Neural cell (in vitro differentiated cells): ENCODE results near the gene MICB. TPM values are rescaled to one million over a fixed set of nuclear protein-coding genes. Genes with fewer than 3 reads are reported as not detected.
A peak's percentile ranks its signal among the peaks of the same experiment; 100 is the strongest.
"Not testable (repeated sequence)": the region's sequence is repeated elsewhere in the genome, so short reads cannot be mapped to it uniquely, and the experiment has no call there.

Experiments
- H2AFZ ChIP-seq: fragments of 200-600, 300-800 bp; sonication (generic), shearing (Covaris generic); 2 replicates; pipeline ENCODE4 v1.6.0; 2014; ENCODE audit warnings: low read depth, mild to moderate bottlenecking, antibody characterized with exemption, low read length, moderate library complexity
- H3F3A ChIP-seq: fragments of 200-600 bp; shearing (Covaris generic); 2 replicates; pipeline ENCODE4 v1.6.1; 2016; ENCODE audit warnings: mild to moderate bottlenecking, moderate library complexity, mixed read lengths, antibody characterized with exemption, low read length; ENCODE audit not compliant: insufficient read depth, poor library complexity, severe bottlenecking
- H3K27ac ChIP-seq: fragments of 200-600, 300-800 bp; sonication (generic), shearing (Covaris generic); 2 replicates; pipeline ENCODE4 v1.5.1; 2014; ENCODE audit warnings: mild to moderate bottlenecking, low read length, moderate library complexity
- H3K27me3 ChIP-seq: fragments of 300-800, 200-600 bp; sonication (generic), shearing (Covaris generic); 2 replicates; pipeline ENCODE4 v1.6.0; 2014; ENCODE audit warnings: mild to moderate bottlenecking, low read depth, low read length, moderate library complexity; ENCODE audit not compliant: insufficient read depth
- H3K36me3 ChIP-seq: fragments of 300-800, 200-600 bp; sonication (generic), shearing (Covaris generic); 2 replicates; pipeline ENCODE4 v1.5.1; 2014; ENCODE audit warnings: mild to moderate bottlenecking, antibody characterized with exemption, low read length, moderate library complexity; ENCODE audit not compliant: insufficient read depth
- H3K4me2 ChIP-seq: fragments of 300-800, 200-600 bp; sonication (generic), shearing (Covaris generic); 2 replicates; pipeline ENCODE4 v1.6.0; 2014; ENCODE audit warnings: mild to moderate bottlenecking, low read length
- H3K4me3 ChIP-seq: fragments of 300-800, 200-600 bp; sonication (generic), shearing (Covaris generic); 2 replicates; pipeline ENCODE4 v1.5.1; 2014; ENCODE audit warnings: mild to moderate bottlenecking, low read length, moderate library complexity
- H3K79me2 ChIP-seq: fragments of 200-600 bp; shearing (Covaris generic); replicated peaks from 2 replicates; pipeline ENCODE4 v1.6.0; 2014; ENCODE audit warnings: mild to moderate bottlenecking, low read length, moderate library complexity; ENCODE audit not compliant: insufficient read depth
- H3K9ac ChIP-seq: fragments of 300-800, 200-600 bp; sonication (generic), shearing (Covaris generic); 2 replicates; pipeline ENCODE4 v1.6.1; 2016; ENCODE audit warnings: mild to moderate bottlenecking, low read length, mixed read lengths
- H3K9me2 ChIP-seq: fragments of 200-600 bp; shearing (Covaris generic); 2 replicates; pipeline ENCODE4 v1.6.1; 2016; ENCODE audit warnings: mild to moderate bottlenecking, low read length, mixed read lengths; ENCODE audit not compliant: insufficient read depth
- H3K9me3 ChIP-seq: fragments of 200-600, 300-800 bp; sonication (generic), shearing (Covaris generic); 2 replicates; pipeline ENCODE4 v1.6.1; 2016; ENCODE audit warnings: mild to moderate bottlenecking, mixed run types, low read length, moderate library complexity, mixed read lengths
- H4K20me1 ChIP-seq: fragments of 200-600 bp; shearing (Covaris generic); 2 replicates; pipeline ENCODE4 v1.6.1; 2016; ENCODE audit warnings: mild to moderate bottlenecking, mixed run types; ENCODE audit not compliant: insufficient read depth
- CTCF ChIP-seq: fragments of 450-650 bp; IDR thresholded peaks from 2 replicates; pipeline ENCODE4 v1.5.1; 2014; ENCODE audit warnings: antibody characterized with exemption, mild to moderate bottlenecking, moderate library complexity; ENCODE audit not compliant: poor library complexity, severe bottlenecking
- EP300 ChIP-seq: fragments of 450-650 bp; conservative IDR thresholded peaks from 2 replicates; pipeline ENCODE4 v1.6.1; 2014; ENCODE audit warnings: antibody characterized with exemption, mild to moderate bottlenecking, moderate library complexity; ENCODE audit not compliant: poor library complexity, severe bottlenecking
- EZH2 ChIP-seq: fragments of 200-600, 300-800 bp; shearing (Covaris generic), sonication (generic); IDR thresholded peaks from 2 replicates; pipeline ENCODE4 v1.6.1; 2014; ENCODE audit warnings: antibody characterized with exemption, low read length, borderline replicate concordance, mild to moderate bottlenecking; ENCODE audit not compliant: insufficient read depth, poor library complexity, severe bottlenecking
- MXI1 ChIP-seq: fragments of 450-650 bp; conservative IDR thresholded peaks from 2 replicates; pipeline ENCODE4 v1.6.1; 2014; ENCODE audit warnings: antibody characterized with exemption, mild to moderate bottlenecking; ENCODE audit not compliant: poor library complexity, severe bottlenecking
- POLR2AphosphoS5 ChIP-seq: IDR thresholded peaks from 2 replicates; pipeline ENCODE4 v1.6.1; 2012
- RAD21 ChIP-seq: fragments of 450-650 bp; conservative IDR thresholded peaks from 2 replicates; pipeline ENCODE4 v1.6.1; 2014; ENCODE audit warnings: antibody characterized with exemption, mild to moderate bottlenecking, moderate library complexity
- SMC3 ChIP-seq: fragments of 450-650 bp; conservative IDR thresholded peaks from 2 replicates; pipeline ENCODE4 v1.6.1; 2014; ENCODE audit warnings: antibody characterized with exemption, mild to moderate bottlenecking, moderate library complexity; ENCODE audit not compliant: poor library complexity
- TAF1 ChIP-seq: IDR thresholded peaks from 2 replicates; pipeline ENCODE4 v1.6.1; 2012; ENCODE audit warnings: low read depth
- polyA plus RNA-seq: library from polyadenylated mRNA; depleted of rRNA; stranded (reverse); fragments of >200 nt; gene quantifications from 2 replicates; pipeline ENCODE4 v1.2.3, GENCODE V29; 2014
- TF ChIP-seq, protein P1 (sequence below): IDR thresholded peaks from 2 replicates; pipeline ENCODE4 v1.6.1; 2012; ENCODE audit warnings: borderline replicate concordance

The MICB gene
- polyA plus RNA-seq, 1 donor from 2014 or later = not detected

DNA sequence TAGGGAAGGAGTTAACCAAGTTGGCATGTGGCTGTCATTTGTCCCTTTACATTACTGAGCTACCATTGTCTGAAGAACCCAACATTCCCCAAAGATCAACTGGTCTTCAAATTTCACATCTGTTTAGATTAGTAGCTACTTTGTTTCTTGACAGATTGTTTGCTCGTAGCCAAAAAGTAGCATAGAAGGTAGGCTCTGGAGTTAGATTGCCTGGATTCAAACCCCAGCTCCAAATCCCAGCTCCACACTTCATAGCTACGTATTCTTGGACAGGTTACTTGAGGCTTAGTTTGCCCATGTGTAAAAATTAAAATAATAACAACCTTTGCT, 50.6 kb downstream of the MICB start:
- Histone ChIP-seq H3K27ac (peak overlapping the region; percentile 93), H3K9me3 (no peaks in the 10 kb centered on the region), H3K36me3 (peaks cover 7% of the 10 kb centered on the region), H3K4me3 (peak overlapping the region; percentile 69), H3K4me2 (peak overlapping the region; percentile 99), H3K79me2 (peaks cover 38% of the 10 kb centered on the region), H3K27me3 (no peaks in the 10 kb centered on the region), H3F3A (no peaks in the 10 kb centered on the region), H4K20me1 (no peaks in the 10 kb centered on the region), H2AFZ (no peak overlapping the region), H3K9ac (peak overlapping the region; percentile 80), H3K9me2 (no peaks in the 10 kb centered on the region)
- TF ChIP-seq RAD21 = no peak
- no peak for TF ChIP-seq TAF1
- TF ChIP-seq EZH2 = no peak
- TF ChIP-seq, protein P1, sequence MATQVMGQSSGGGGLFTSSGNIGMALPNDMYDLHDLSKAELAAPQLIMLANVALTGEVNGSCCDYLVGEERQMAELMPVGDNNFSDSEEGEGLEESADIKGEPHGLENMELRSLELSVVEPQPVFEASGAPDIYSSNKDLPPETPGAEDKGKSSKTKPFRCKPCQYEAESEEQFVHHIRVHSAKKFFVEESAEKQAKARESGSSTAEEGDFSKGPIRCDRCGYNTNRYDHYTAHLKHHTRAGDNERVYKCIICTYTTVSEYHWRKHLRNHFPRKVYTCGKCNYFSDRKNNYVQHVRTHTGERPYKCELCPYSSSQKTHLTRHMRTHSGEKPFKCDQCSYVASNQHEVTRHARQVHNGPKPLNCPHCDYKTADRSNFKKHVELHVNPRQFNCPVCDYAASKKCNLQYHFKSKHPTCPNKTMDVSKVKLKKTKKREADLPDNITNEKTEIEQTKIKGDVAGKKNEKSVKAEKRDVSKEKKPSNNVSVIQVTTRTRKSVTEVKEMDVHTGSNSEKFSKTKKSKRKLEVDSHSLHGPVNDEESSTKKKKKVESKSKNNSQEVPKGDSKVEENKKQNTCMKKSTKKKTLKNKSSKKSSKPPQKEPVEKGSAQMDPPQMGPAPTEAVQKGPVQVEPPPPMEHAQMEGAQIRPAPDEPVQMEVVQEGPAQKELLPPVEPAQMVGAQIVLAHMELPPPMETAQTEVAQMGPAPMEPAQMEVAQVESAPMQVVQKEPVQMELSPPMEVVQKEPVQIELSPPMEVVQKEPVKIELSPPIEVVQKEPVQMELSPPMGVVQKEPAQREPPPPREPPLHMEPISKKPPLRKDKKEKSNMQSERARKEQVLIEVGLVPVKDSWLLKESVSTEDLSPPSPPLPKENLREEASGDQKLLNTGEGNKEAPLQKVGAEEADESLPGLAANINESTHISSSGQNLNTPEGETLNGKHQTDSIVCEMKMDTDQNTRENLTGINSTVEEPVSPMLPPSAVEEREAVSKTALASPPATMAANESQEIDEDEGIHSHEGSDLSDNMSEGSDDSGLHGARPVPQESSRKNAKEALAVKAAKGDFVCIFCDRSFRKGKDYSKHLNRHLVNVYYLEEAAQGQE = no peak
- TF ChIP-seq CTCF = no peak
- no peak for TF ChIP-seq SMC3
- no peak for TF ChIP-seq POLR2AphosphoS5
- TF ChIP-seq MXI1 = no peak
- TF ChIP-seq EP300 = no peak

DNA sequence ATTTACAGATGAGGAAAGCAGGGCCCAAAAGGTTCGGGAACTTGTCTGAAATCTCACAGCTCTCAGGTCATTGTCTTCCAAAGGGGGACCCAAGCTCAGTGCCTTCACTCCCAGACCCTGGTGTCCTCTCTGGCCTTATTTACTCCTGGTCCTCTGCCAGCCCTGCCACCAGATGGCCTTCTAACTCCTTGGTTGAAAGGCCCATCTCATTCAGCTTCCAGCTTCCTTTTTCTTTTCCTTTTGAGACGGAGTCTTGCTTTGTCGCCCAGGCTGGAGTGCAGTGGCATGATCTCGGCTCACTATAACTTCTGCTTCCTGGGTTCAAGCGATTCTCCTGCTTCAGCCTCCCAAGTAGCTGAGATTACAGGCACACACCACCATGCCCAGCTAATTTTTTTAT, 53.4 kb downstream of the MICB start:
- not testable (repeated sequence) for H3K27me3 ChIP-seq, H3K4me3 ChIP-seq, H4K20me1 ChIP-seq, H3K9me2 ChIP-seq, H3K4me2 ChIP-seq, H3K36me3 ChIP-seq, H2AFZ ChIP-seq, H3F3A ChIP-seq, H3K9me3 ChIP-seq, H3K27ac ChIP-seq, H3K9ac ChIP-seq
- peaks cover 26% of the 10 kb centered on the region for H3K79me2 ChIP-seq
- TF ChIP-seq SMC3 = peak; percentile 19
- peak; percentile 22 for TF ChIP-seq RAD21

- no peaks in the 10 kb centered on the region for H4K20me1 ChIP-seq
- no peak overlapping the region for H3K4me3 ChIP-seq
- H3F3A ChIP-seq = no peaks in the 10 kb centered on the region
- H3K9me3 ChIP-seq = no peaks in the 10 kb centered on the region
- H3K27me3 ChIP-seq = no peaks in the 10 kb centered on the region
- no peak overlapping the region for H2AFZ ChIP-seq
- H3K4me2 ChIP-seq = no peak overlapping the region
- H3K36me3 ChIP-seq = no peaks in the 10 kb centered on the region
- TF ChIP-seq POLR2AphosphoS5 = no peak
- H3K9me2 ChIP-seq = no peaks in the 10 kb centered on the region
- no peak overlapping the region for H3K9ac ChIP-seq
- H3K79me2 ChIP-seq = peaks cover 11% of the 10 kb centered on the region
- H3K27ac ChIP-seq = no peak overlapping the region
Observed at GRCh38 chr6:31556307-31556706, 58.4 kb downstream of the MICB start.
